Transverse colon (tissue), 4 donors: Measurements from ENCODE around the gene RAB37. TPM values are rescaled to one million over a fixed set of nuclear protein-coding genes. Genes with fewer than 3 reads are reported as not detected.

Source experiments
- DNase-seq: peaks from one replicate; pipeline ENCODE4 v3.0.0-alpha.2; 2019
- H3K27ac ChIP-seq, 4 donors: fragments of 200-600 bp; sonication (generic); 2 replicates each; pipeline ENCODE4 v1.5.1; 2016 to 2018; ENCODE audit warnings: inconsistent platforms in 4 of 4
- H3K27me3 ChIP-seq: fragments of 200-600 bp; sonication (generic); 2 replicates; pipeline ENCODE4 v1.5.1; 2017; ENCODE audit warnings: inconsistent platforms
- H3K36me3 ChIP-seq, 4 donors: fragments of 200-600 bp; sonication (generic); 2 replicates each; pipeline ENCODE4 v1.5.1; 2017 to 2019; ENCODE audit warnings: inconsistent platforms in 4 of 4
- H3K4me1 ChIP-seq, 4 donors: fragments of 200-600 bp; sonication (generic); 2 replicates each; pipeline ENCODE4 v1.5.1; 2017 to 2020; ENCODE audit warnings: inconsistent platforms in 4 of 4
- H3K4me3 ChIP-seq, 4 donors: fragments of 200-600 bp; sonication (generic); 1 replicate in 1 of 4; 2 replicates in 3 of 4; pipeline versions ENCODE4 v1.5.1 to v1.6.1; 2017 to 2019; ENCODE audit warnings: inconsistent platforms in 4 of 4
- H3K9me3 ChIP-seq, 2 donors: fragments of 200-600 bp; sonication (generic); 2 replicates each; pipeline ENCODE4 v1.5.1; 2017 to 2019; ENCODE audit warnings: inconsistent platforms in 2 of 2
- CTCF ChIP-seq, 5 experiments: fragments of 200-600 bp in 3 of 5; fragments of 450-650 bp in 2 of 5; sonication (generic) in 3 of 5; IDR thresholded peaks; 1 replicate in 2 of 5; 2 replicates in 3 of 5; pipeline ENCODE4 v1.5.1; 2016 to 2017; ENCODE audit warnings: antibody characterized with exemption in 5 of 5, inconsistent platforms in 3 of 5, mild to moderate bottlenecking in 2 of 5, moderate library complexity in 1 of 5
- EP300 ChIP-seq: sonication (generic); formaldehyde crosslinking; IDR thresholded peaks from one replicate; pipeline ENCODE4 v1.6.1; 2017; ENCODE audit warnings: antibody characterized with exemption, low read depth
- POLR2A ChIP-seq: fragments of 450-650 bp; IDR thresholded peaks from one replicate; pipeline ENCODE4 v1.6.1; 2016; ENCODE audit warnings: antibody characterized with exemption, mild to moderate bottlenecking, moderate library complexity
- POLR2AphosphoS5 ChIP-seq, 3 donors: sonication (generic); formaldehyde crosslinking; IDR thresholded peaks; one replicate each; pipeline ENCODE4 v1.6.1; 2016; ENCODE audit warnings: antibody characterized with exemption in 3 of 3
- WGBS, 2 donors: methylation state at CpG; one replicate each; pipeline ENCODE4 v1.1.5; 2018; ENCODE audit warnings: low coverage in 1 of 2; 5-methylcytosine and 5-hydroxymethylcytosine counted together
- in situ Hi-C, 4 donors: fragments of 200-750 bp; cut with MboI; loops; one replicate each; pipeline versions ENCODE4 v1.15.0 to v1.15.1; 2017; ENCODE audit warnings: low sequenced_read_pairs in 3 of 4, low pct_ligation_motif_present in 1 of 4, low pct_unique_long_range_greater_than_20kb in 1 of 4
- intact Hi-C: fragments of 100-400 bp; cut with DNase I; formaldehyde crosslinking; loops from one replicate; pipeline ENCODE4 v1.15.1; 2023; ENCODE audit warnings: low total_unique reads
- total RNA-seq, 4 donors: library from RNA; depleted of rRNA; stranded (reverse); fragments of >200 nt; gene quantifications; one replicate each; pipeline ENCODE4 v1.1.0, GENCODE V29; 2016

Gene RAB37
- total RNA-seq, 4 donors from 2014 or later: 5.2 to 10.5 (median 5.4) TPM; not detected in 1

DNA sequence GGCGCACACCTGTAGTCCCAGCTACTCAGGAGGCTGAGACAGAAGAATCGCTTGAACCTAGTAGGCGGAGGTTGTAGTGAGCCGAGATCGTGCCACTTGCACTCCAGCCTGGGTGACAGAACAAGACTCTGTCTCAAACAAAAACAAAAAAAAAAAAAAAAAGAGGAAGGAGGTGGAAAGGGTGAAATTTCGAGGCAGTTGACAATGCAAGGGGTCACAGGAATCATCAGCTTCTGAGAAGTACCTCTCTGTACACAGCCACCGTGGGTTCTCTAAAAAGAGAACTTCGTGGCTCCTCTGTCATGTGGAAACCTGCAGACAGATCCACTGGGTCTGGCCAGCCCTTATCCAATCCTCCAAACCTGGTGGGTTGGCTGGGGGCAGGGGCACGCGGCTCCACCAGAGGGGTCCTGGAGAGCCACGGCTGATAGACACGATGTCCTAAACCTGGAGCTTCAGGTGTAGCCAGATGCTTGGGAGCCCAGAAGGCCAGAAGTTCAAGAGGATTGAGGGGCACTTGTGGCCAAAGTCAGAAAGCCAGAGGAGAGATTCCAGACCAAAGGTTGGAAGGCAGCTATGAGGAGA, 23.8 kb upstream of the RAB37 start:
- Histone ChIP-seq H3K36me3 (no peaks in the 10 kb centered on the region), H3K4me3 (no peak overlapping the region), H3K27ac (no peak overlapping the region), H3K27me3 (peaks cover 7% of the 10 kb centered on the region), H3K9me3 (no peaks in the 10 kb centered on the region), H3K4me1 (peaks cover 0 to 5% (median 2%) of the 10 kb centered on the region in 4 donors)
- TF ChIP-seq CTCF (IDR thresholded peaks at IDR 0.05): no peak
- TF ChIP-seq POLR2A: no peak
- TF ChIP-seq EP300: no peak
- no peak for TF ChIP-seq POLR2AphosphoS5 (IDR thresholded peaks at IDR 0.05)
- WGBS, 2 donors: 49 to 81% methylated on average over 4 to 12 of the region's 12 CpGs
- in situ Hi-C loops: no loop called here
- no peak for DNase-seq
- intact Hi-C loops: no loop called here

DNA sequence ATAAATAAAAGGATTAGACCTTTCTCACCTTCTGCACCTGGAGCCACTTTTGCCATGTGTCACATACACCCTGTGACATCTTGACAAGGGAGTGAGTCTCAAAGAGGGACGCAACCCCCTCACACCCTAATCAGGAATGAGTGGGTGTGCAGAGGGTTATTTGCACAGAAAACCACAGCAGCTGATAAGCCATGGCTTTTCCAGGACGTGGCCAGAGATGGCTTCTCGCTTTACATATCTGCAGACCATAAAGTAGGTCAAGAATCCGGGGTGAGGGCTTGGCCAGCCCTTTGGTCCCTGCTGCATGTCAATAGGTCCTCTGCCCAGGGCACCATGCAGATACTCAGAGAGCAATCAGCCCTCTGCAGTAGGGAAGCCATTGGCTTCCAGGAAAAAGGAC, 21.9 kb upstream of the RAB37 start:
- H3K4me1 ChIP-seq: peaks cover 0 to 5% (median 2%) of the 10 kb centered on the region in 4 donors
- WGBS, 2 donors: 21 to 31% methylated on average over 4 of the region's 4 CpGs
- no peak overlapping the region for H3K4me3 ChIP-seq
- no peaks in the 10 kb centered on the region for H3K36me3 ChIP-seq
- no peak for DNase-seq
- peaks cover 7% of the 10 kb centered on the region for H3K27me3 ChIP-seq
- H3K9me3 ChIP-seq: no peaks in the 10 kb centered on the region
- in situ Hi-C loops (no loop called here), intact Hi-C loops (no loop called here)
- no peak overlapping the region for H3K27ac ChIP-seq
- TF ChIP-seq POLR2A: no peak
- TF ChIP-seq POLR2AphosphoS5 (IDR thresholded peaks at IDR 0.05): no peak
- TF ChIP-seq CTCF (IDR thresholded peaks at IDR 0.05): no peak
- no peak for TF ChIP-seq EP300

DNA sequence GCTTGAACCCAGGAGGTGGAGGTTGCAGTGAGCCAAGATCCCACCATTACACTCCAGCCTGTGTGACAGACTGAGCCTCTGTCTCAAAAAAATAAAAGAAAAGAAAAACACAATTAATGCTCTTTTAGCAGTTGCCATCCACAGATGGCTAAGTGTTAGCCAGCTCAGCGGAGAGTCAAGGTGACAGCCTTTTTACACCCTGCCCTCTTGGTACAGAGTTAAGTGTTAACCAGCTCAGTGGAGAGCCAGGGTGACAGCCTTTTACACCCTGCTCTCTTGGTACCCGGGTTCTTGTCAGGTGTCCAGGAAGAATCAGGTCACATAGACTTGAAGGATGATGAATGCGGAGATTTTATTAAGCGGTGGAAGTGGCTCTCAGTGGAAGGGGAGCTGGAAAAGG, 16.6 kb upstream of the RAB37 start:
- intact Hi-C loops: no loop called here

GRCh38 chr17:74722782-74723181, 14.3 kb upstream of the RAB37 start:
- WGBS, 2 donors: 72 to 87% methylated on average over 4 of the region's 4 CpGs
- Histone ChIP-seq H3K4me3 (no peak overlapping the region), H3K36me3 (no peaks in the 10 kb centered on the region), H3K9me3 (no peaks in the 10 kb centered on the region), H3K27ac (no peak overlapping the region), H3K27me3 (no peaks in the 10 kb centered on the region), H3K4me1 (no peaks in the 10 kb centered on the region)
- intact Hi-C loops: no loop called here
- TF ChIP-seq POLR2AphosphoS5 (IDR thresholded peaks at IDR 0.05): no peak
- TF ChIP-seq CTCF (IDR thresholded peaks at IDR 0.05): no peak
- no peak for TF ChIP-seq EP300
- no peak for TF ChIP-seq POLR2A
- DNase-seq: no peak
- in situ Hi-C loops: no loop called here

More for the DNA sequence above, 16.6 kb upstream of the RAB37 start:
- in situ Hi-C loops: no loop called here
- TF ChIP-seq POLR2A (no peak), EP300 (no peak), CTCF (IDR thresholded peaks at IDR 0.05) (no peak)
- WGBS, 2 donors: 83 to 90% methylated on average over 3 to 4 of the region's 4 CpGs
- no peak overlapping the region for H3K4me3 ChIP-seq
- H3K9me3 ChIP-seq: no peaks in the 10 kb centered on the region
- no peaks in the 10 kb centered on the region for H3K36me3 ChIP-seq
- no peaks in the 10 kb centered on the region for H3K27me3 ChIP-seq
- H3K27ac ChIP-seq: no peak overlapping the region
- no peaks in the 10 kb centered on the region for H3K4me1 ChIP-seq
- no peak for DNase-seq
